DLD1 (cell line): ENCODE data around the gene PAPOLA.
"Not testable (repeated sequence)": the region's sequence is repeated elsewhere in the genome, so short reads cannot be mapped to it uniquely, and the experiment has no call there.

Source experiments
- in situ Hi-C: cut with HindIII; loops from 2 replicates; pipeline ENCODE4 v1.10.0; 2017; ENCODE audit warnings: low sequenced_read_pairs

PAPOLA gene

DNA sequence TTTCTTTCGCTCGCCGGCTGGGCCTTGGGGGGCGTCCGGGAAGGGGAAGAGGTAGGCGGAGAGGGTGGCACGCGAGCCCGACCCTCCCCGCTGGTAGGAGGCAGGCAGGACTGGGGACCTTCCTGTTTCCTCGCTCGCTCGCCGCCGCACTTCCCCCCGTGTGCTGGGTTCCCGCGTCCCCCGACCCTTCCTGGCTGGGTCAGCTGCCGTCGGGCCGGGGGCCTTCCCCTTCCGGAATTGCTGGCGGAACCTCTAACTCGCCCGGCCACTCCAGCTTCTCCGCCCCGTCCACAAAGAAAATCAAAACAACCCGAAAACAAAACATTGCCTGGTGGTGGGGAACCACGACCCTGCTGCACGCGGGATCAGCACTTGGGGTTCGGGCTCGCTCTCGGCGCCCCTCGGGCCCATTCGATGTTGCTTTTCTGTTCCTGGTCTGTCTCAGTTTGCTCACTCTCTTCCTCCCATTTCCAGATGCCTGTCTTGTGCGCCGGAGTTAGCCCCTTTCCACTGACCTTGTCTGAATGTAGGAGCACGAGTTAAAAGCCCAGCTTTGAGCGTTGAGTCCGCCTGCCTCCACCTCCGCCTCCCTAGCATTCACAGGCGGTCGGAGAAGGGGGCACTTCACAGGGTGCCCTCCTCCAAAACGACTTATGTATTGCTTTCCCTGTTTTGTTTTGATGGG is 581 bp downstream of the PAPOLA start:
- in situ Hi-C loops, result no loop called here

DNA sequence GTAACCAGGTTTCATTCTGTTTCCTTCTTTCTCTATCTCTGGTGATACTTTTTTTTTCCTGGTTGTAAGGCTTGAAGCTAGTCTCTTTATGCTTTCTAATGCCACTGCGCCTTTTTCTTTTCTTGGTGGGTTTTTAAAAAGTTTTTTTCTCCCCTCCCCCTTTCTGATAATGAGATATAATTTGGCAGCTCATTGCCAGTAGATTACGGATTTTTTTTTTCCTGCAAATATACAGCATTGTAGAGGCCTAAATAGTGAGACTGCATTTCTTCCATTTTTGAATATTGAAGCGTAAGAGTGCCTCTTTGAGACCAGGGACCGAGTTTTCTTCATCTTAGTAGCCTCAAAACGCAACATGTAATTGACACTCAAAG is 1.1 kb downstream of the PAPOLA start:
- in situ Hi-C loops, result no loop called here

DNA sequence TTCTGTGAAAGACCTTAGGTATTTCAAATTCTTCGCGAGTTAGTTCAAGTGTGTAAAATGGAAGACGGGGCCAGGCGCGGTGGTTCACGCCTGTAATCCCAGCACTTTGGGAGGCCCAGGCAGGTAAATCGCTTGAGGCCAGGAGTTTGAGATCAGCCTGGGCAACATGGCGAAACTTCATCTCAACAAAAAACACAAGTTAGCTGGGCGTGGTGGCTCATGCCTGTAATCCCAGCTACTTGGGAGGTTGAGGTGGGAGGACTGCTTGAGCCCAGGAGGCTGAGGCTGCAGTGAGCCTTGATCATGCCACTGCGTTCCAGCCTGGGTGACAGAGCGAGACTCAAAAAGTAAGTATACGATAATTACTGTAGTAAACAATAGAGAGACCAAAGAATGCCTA is 2.2 kb downstream of the PAPOLA start:
- in situ Hi-C loops, result not testable (repeated sequence)

DNA sequence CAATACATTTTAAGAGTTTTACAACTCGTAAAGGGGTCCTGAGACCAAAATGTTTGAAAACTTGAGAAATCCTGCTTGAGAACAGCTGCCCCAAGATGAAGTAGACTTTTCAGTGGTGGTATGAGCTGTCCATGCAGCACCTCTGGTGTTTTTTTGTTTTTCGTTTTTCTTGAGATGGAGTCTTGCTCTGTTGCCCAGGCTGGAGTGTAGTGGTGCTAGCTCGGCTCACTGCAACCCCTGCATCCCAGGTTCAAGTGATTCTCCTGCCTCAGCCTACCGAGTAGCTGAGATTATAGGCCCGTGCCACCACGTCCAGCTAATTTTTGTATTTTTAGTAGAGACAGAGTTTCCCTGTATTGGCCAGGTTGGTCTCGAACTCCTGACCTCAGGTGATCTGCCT is 5.5 kb downstream of the PAPOLA start:
- in situ Hi-C loops, result no loop called here

DNA sequence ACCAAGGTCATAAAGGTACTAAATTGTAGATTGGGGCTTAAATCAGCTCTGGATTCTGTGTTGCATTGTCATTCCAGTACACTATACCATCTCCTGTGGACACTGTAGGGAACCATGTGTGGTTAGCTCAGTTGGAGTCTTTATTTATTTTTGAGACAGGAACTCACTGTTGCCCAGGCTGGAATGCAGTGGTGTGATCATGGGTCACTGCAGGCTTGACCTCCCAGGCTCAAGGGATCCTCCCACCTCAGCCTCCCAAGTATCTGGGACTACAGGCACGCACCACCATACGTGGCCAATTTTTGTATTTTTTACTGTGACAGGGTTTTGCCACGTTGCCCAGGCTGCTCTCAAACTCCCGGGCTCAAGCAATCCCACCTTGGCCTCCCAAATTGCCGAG is 6.7 kb downstream of the PAPOLA start:
- in situ Hi-C loops, result no loop called here

DNA sequence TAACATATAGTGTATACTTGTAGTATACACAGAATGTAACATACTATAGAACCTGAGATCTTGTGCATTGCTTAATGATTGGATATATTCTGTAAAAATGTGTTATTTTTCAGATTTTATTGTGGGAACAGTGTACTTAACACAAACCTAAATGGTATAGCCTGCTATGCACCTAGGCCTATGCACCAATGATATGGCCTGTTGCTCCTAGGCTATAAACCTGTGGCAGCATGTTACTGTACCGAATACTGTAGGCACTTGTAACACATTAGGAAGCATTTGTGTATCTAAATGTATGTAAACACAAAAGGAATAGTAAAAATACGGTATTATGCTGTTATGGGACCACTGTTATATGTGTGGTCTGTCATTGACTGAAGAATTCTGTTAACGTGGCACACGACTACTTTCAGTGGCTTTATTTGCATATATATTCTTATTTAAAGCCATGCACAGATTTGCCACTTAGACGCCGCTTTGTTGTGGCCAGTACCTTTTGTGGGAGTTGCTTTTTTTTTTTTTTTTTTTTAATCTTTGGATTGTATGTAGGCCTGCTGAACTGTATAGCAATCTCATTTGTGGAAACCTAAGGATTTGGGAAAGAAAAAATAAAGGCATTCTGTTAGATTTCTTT is 7.4 kb downstream of the PAPOLA start:
- in situ Hi-C loops, result no loop called here

DNA sequence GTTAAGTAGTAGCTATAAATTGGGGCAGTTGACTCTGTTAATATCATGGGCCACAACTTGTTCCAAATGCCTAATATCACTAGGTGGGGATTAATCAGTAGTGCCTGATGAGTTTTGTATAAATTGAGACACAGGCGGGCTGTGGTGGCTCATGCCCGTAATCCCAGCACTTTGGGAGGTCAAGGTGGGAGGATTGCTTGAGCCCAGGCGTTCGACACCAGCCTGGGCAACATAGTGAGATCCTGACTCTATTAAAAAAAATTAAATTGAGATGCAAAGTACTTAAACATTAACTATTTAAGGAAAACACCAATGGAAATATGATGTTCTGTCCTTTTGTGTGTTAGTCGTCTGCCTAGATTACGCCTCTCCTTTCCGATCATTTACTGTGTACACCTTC is 9.0 kb downstream of the PAPOLA start:
- in situ Hi-C loops, result no loop called here

DNA sequence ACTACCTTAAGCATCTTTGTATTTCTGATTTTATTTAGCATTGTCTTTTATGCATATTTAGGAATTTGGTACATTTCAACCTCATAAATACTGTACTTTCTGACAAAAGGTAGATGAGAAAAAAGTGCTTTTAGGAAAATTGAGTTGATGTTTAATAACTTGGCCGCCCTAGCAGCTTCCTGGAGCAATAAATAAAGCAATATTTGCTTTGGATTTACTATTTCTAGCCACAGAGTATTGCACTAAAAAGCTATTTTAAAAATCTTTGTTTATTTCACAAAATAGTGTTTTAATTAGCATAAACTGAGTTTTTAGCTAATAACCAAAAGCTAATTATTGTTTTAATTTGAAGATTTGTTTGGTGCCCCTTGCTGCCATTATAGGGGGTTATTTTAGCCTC is 9.5 kb downstream of the PAPOLA start:
- in situ Hi-C loops, result no loop called here

DNA sequence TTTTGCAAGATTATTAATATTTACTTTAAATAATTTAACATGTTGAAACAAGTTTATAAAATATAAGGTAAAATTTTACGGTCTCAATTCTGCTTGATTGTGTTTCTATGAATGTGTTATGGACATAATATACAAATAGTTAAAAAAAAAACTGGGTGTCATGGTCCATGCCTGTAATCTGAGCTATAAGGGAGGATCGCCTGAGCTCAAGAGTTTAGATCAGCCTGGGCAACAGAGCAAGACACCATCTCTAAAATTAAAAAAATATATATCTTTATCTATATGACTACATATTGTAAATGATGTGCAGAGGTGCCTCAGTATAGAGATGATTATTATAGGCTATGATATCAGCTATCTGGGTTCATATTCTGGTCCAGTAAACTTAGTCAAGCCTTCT is 9.9 kb downstream of the PAPOLA start:
- in situ Hi-C loops, result no loop called here

DNA sequence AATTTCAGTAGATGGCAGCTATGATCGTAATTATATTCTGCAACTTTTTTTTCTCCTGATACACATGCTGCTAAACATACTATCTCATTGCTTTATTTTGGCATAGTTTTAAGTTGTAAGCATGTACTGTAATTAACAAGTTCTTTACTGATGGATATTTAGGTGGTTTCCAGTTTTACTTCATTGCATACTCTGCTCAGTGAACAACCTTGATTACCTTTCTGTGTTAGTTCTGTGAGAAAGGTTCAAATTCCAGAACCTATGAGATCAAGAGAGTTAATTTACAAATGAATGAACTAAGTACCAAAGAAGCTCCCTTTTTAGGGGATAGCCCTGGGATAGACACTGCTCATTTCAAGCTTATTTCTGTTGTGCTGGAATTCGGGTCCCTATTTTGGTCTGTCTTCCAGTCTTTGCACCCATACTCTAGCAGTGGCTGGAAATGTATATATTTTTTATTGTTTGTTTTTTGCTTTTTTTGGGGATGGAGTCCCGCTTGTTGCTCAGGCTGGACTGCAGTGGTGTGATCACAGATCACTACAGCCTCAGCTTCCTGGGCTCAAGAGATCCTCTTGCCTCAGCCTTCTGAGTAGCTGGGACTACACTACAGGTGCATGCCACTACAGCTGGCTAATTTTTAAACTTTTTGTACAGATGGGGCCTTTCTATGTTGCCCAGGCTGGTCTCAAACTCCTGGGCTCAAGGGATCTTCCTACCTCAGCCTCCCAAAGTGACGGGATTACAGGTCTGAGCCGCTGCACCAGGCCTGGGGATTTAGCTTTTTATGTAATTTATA is 10.6 kb downstream of the PAPOLA start:
- in situ Hi-C loops, result no loop called here

DNA sequence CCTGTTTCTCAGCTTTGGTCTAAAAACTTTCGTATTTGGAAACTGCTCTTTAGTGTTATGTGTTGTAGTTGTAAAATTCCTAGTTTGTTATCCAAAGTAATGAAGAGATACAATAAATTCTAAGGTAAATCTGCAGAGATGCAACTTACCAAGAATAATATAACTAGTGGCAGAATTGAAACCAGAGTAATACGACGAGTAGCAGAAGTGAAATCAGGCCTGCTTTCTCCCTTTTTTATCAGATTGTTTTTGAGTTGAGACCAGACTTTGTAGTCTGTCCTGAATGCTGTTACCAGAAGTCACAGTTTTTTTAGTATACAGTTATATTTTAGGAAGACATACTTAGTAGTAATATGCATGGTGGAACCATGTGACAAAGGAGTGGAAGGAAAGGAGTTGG is 12.5 kb downstream of the PAPOLA start:
- in situ Hi-C loops, result no loop called here

DNA sequence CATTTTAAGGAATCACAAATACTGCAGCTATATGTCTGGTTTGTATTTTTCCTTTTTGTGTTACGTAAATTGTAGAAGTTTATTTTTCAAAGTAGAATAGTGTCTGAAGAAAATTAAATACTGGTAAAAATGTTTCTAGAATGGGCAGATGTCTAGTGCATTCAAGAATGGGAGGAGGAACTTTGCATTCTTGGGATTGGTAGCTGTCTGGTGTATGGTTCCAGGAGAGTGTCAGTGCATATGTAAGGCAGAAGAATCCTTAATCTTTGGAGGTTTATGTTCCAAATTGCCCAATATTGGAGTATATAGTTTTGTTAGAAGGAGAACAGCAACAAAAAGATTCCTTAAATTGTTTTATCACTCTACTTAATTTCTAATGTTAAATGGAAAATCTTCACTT is 13.5 kb downstream of the PAPOLA start:
- in situ Hi-C loops, result no loop called here

DNA sequence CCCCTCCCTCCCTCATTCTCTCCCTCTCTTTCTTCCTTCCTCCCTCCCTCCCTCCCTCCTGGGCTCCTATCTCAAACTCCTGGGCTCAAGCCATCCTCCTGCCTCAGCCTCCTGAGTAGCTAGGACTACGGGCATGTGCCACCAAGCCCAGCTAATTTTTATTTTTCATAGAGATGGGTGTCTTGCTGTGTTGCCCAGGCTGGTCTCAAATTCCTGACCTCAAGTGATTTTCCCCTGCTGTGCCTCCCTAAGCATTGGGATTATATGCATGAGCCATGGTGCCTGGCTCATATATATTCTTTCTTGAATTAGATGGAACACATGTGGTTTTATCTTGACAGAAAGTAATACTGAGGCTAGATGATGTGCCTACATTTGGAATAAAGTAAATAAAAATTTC is 14.2 kb downstream of the PAPOLA start:
- in situ Hi-C loops, result no loop called here

DNA sequence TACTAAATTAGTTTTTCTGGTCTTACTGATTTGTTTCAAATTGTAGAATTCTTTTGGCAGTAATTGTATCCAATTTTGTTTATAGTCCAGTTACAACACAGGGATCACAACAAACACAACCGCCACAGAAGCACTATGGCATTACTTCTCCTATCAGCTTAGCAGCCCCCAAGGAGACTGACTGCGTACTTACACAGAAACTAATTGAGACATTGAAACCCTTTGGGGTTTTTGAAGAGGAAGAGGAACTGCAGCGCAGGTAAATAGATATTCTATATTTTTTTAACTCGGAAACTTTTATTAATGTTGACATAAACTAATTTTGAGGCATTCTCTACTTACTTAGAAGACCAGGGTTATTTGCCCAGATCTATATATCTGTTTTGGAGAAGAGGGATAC is 17.8 kb downstream of the PAPOLA start:
- in situ Hi-C loops, result no loop called here

DNA sequence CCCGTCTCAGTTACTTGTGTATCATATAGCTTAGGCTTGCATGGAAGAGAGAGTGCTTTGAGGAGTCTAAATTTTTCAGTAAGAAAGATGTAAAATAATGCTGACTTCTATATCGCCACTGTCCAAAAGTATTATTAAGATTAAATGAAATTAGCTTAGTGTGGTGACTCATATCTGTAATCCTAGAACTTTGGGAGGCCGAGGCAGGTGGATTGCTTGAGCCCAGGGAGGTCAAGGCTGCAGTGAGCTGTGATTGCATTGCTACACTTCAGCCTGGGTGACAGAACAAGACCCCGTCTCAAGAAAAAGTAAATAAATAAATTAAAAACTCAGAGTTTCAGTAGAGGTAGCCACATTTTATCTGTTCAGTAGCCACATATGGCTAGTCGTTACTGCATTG is 23.3 kb downstream of the PAPOLA start:
- in situ Hi-C loops, result no loop called here

DNA sequence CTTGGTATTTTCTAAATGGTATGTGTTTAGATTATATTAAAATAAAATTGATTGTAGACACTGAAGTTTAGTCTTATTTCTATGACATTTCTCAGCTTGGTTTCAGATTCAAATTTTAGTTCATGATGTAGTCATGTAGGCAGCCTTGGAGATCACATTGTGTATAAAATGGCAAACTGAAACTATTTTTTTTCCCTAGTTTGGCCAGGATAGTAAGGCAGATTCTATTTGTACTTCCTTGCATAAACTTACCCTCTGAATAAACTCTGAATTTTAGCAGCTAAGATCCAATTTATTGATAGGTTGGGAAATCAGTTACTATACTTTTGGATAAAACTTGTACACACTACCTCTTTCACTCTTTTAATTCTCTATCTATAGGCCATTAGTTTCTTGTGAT is 30.4 kb downstream of the PAPOLA start:
- in situ Hi-C loops, result no loop called here

DNA sequence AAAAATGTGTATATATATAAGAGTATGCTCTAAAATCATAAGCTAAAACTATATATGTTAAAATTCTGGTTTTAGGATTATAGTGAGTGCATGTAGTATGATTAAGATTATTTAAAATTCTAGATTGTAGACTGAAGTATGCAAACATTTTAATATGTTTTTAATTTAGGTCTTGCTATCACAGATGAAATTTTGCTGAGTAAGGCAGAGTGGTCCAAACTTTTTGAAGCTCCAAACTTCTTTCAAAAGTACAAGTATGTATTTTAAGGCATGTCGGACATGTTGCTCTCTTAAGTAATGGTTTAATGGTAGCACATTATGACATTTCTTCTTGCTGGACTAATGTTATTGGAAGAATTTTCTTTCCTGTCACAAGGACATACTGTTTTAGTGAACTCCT is 34.6 kb downstream of the PAPOLA start:
- in situ Hi-C loops, result no loop called here

DNA sequence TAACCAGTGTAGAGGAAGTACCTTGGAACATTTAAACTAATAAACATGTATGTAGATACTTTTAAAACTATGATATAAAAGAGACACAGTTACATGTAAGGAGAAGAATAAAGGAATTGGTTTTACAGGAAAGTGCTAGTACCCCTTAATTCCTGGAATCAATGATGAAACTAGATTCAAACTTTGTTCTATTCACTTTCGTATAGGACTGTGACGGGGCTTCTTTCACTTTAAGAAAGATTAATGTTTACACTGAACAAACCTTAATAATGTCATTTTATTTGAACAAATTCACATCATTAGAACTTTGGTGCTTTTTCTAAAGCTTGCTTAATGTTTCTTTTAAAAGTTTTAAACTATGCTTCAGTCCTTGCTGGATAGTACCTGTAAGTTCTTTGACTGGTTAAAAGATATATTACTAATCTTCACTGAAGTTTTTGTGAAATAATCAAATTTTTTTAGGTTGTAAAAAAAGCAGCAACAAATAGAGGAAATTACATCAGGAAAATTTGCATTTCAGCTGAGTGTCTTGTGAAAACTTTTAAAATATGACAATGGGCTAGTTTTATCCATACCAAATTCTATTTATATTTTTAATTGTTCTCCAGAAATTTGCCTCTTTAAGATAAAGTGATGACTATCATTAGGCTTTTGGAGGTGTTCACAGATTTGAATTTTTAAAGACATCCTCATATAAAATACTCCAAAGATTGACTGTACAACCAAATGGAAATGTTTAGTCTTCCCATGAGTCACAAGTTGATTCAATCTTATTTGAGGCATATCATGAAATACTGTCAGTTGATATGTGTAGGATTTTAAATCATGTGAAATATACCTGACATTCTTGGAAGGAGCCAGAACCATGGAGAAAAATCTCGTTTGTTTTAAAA is 36.2 kb downstream of the PAPOLA start:
- in situ Hi-C loops, result no loop called here

DNA sequence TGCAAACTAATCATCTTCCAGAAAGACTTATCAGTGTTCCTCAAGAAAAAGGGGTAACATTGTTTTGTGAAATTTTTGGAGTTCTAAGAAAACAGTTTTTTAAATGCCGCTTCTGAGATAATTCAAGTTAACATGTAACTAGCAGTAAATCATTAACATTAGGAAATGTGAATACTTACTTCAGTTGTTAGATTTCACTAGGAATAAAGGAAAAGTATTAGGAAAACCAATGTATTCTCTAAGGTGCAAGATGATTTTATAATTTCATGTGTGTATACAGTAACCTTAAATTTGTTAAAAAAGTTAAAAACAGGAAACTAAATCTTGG is 36.8 kb downstream of the PAPOLA start:
- in situ Hi-C loops, result no loop called here

DNA sequence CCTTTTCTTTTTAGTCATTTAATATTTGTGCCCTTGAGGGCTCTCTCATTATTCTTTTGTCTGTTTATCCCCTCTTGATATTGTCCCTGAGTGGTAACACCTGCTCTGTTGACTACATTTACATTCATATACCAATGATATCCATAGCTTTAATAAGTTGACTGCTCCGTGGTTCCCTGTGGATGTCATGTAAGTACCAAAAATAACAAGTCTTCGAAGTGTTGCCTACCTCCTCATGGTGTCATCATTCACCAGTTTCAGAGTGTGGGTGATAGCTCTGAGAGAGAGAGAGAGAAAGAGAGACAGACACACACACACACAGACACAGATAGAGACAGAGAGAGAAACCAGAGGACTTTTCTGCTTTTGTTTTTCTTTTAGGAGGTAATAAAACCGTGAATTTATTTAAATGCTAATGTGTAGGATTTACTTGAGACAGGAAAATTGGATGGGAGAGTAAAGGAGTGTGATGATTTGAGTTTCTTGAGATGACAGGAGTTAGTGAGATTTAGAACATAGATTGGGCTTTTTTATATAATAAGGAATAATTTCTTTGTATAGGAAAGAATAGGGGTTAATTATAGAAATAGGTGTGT is 52.2 kb downstream of the PAPOLA start:
- in situ Hi-C loops, result no loop called here

DNA sequence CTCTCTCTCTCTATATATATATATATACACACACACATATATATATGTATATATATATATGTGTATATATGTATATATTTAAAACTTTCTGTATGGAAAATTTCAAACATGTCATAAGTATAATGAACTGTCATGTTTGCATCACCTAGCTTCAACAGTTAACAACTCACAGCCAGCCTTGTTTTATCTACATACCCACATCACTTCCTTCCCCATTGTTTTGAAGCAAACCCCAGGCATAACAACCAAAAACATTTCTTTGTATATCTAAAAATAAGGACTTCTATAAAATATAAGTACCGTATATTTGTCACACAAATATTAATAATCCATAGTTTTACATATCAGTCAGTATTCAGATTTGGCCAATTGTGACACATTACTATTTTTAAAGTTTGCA is 57.4 kb downstream of the PAPOLA start:
- in situ Hi-C loops, result no loop called here
